NCI-H446 treated with DMSO at 0.1 percent for 48 hours (cell line): ENCODE data around the gene DENND1B.

ENCODE experiments used
- DNase-seq: peaks from one replicate; lab custom pipeline; 2025; lab: John Stamatoyannopoulos, UW

The DENND1B gene

DNA sequence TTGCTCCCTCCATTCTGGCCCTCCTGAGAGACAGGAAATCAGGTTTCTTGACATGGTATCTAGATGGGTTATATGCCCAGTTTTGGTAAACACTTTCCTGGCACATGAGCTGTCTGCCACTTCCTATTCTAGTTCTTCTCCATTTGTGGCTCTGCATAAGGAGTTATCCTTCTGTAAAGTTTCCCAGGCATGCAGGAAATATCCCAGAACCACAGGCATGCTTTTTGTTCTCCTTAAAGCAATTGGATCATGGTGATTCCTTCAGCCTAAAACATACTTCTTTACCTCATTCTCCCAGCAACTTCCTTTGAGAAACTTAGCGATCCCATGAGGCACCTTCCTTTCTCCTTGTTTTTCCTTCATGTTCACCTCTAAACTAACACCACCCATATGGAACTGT, 307.4 kb downstream of the DENND1B start:
- no peak for DNase-seq

DNA sequence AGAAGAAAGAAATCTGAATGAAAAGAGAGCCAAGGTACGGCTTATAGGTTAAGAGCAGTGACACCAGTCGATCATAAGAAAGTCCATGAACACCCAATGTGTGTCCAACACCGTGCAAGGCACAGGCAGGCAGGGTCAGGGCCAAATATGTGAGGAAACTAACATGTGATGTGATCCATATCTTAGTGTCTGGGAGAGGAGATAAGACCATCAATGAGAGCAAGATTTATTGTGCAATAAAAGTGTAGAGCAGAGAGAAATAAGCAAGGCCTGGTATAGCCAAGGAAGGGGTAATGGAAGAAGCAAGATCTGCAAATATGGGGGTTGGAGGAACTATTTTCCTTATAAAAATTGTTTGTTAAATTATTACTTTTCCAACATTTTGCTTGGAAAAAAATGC, 308.5 kb downstream of the DENND1B start:
- DNase-seq, result no peak

DNA sequence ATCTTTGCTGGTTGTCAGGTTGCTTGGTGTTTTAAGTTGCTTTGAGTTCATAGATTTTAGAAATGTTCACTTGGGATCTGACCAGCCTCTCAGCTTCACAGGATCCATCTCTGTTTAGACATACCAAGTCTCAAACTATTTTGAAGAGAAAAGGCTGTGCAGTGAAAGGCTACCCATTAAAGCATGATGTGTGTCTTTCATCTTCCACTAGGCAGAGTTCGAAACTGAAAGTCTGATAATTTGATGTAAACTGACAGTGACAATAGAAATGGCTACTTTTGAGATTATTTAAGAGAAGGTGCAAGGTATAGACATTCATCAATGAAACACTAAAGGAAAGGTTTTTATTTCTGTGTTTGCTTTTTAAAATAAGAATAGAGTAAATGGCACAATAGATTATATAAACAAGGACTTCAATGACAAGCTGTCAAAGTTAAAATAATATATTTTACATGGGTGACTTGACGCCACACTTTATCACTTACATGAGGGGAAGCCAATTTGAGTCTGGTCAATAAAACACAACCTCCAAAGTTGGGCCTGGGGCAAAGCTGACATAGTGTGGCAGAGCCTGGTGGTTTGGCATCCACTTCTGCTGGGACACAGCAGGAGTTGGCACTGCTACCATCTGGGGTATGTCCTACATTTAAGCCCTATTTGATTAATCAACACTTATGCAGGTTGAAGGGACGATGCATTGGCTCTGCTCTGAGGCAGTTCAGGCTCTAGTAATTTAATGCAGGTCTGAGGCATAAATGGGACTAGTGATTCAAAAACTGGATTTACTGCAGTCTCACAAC, 309.6 kb downstream of the DENND1B start:
- peak; percentile 90 for DNase-seq

- DNase-seq, result peak; percentile 69
These were observed 311.2 kb downstream of the DENND1B start for GRCh38 chr1:197464044-197464443.

DNA sequence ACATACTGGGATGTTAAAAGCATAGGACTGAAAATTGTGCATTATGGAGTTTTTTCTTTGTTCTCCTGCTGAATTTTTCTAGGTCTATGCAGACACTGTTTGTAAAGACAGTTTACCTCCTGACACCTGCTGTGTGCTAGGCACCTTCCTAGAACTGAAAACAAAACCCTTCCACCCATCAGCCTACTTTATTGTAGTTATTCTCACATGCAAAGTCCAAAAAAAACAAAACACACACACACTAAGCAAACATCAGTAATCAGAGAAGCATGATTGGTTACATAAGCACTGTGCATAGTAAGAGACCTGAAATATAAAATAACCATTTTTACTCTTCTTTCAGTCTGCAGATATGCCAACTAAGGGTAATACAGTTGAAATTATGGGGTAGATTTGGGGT, 312.1 kb downstream of the DENND1B start:
- DNase-seq, result no peak

DNA sequence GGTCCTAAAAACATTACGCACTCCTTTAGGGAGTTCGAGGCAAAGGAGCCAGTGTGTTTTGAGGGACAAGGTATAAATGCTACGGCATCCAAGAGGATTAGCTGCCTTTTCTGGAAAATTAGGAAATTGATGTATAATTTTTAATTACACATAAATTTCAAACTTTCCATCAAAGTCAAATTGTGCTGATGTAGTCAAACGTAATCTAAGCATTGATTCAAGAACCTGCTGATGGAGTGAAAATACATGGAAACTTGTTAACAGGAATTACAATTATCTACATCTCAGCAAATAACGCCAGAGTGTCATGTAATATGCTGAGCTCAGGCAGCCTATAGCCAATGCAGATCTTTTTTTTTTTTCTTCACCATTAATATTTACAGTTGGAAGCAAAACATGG, 312.7 kb downstream of the DENND1B start:
- no peak for DNase-seq
